Right cardiac atrium (tissue), 5 donors: ENCODE measurements around the gene SLC25A15. TPM values are rescaled to one million over a fixed set of nuclear protein-coding genes. Genes with fewer than 3 reads are reported as not detected.
A peak's percentile ranks its signal among the peaks of the same experiment; 100 is the strongest.

Experiments
- ATAC-seq, 2 donors: fragments of 200-7000 bp; cut with Tn5 transposase; one replicate each; pipeline versions ENCODE4 v1.8.0 to v1.9.1; 2020; ENCODE audit warnings: moderate library complexity in 2 of 2, mild to moderate bottlenecking in 1 of 2
- DNase-seq, 3 donors: peaks; one replicate each; pipeline ENCODE4 v3.0.0-alpha.2; 2020
- H3K27ac ChIP-seq: one replicate; pipeline ENCODE4 v1.5.1; 2013; ENCODE audit warnings: mild to moderate bottlenecking, low read length, control low read depth, moderate library complexity
- H3K27me3 ChIP-seq: one replicate; pipeline ENCODE4 v1.6.1; 2013; ENCODE audit not compliant: control insufficient read depth, insufficient read depth
- H3K4me1 ChIP-seq: one replicate; pipeline ENCODE4 v1.6.1; 2013; ENCODE audit warnings: low read length; ENCODE audit not compliant: control insufficient read depth, insufficient read depth
- H3K4me3 ChIP-seq: one replicate; pipeline ENCODE4 v1.5.1; 2013; ENCODE audit warnings: low read length, control low read depth
- H3K9me3 ChIP-seq: one replicate; pipeline ENCODE4 v1.6.1; 2013; ENCODE audit warnings: low read length; ENCODE audit not compliant: control insufficient read depth
- WGBS: extraction: QIAGEN DNeasy Blood & Tissue Kit; methylation state at CpG from one replicate; pipeline ENCODE4 v1.1.7; 2013; 5-methylcytosine and 5-hydroxymethylcytosine counted together
- intact Hi-C, 4 donors: fragments of 100-400 bp; cut with DNase I; formaldehyde crosslinking; loops; one replicate each; pipeline versions ENCODE4 v1.11.0 to v1.14.0; 2022 to 2023
- polyA plus RNA-seq: library from polyadenylated mRNA; stranded (reverse); fragments of 200-250 nt; gene quantifications from one replicate; pipeline ENCODE4 v1.2.3, GENCODE V29; 2013
- total RNA-seq, 4 donors: library from RNA; stranded (reverse); fragmentation: NEBNext Ultra II Directional; extraction: Animal tissue kit (Norgen Biotek cat#: 25700); gene quantifications; one replicate each; pipeline ENCODE4 v1.2.1, GENCODE V29; 2021
- donor health status: healthy with polysubstance abuse.
- donor health status: DM: no; HTN: yes; CAD: no.
- donor health status: DM: no; HTN: no; CAD: no.
- donor health status: DM: no; HTN: yes; CAD: no; lungs with severe emphysema.
- donor health status: DM: yes; HTN: yes; CAD: no.

Gene SLC25A15
- total and polyA plus RNA-seq, 5 donors: 1.9 to 5.7 (median 4.3) TPM

DNA sequence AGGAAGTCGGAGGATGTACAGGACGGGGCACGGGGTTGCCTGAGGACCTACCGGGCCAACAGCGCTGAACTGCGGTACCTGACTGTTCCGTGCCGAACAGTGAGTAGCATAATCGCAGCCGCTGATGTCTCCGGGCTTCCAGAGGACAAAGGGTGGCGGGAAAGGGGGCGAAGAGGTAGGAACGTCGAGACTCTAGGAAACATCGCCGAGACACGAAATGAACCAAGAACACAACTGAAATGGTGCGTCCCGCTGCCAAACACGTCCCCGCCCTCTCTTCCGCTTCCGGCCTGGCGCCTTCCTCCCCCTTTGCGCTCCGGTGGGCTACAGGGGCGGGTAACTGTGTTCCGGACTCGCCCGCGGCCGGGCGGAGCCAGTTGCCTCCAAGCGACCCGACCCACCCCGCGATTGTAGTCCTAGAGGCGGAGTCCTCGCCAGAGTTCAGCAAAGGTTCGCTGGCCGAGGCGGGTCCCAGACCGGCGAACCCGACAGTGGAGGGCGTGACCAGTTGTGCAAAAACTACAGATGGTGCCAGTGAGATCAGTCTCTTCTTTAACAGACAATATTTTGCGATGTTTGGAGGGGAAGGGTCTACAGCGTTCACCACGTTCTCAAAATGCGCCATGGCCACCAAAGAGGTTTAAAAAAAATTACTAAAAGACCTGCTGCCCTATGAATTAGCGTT is 18.3 kb upstream of the SLC25A15 start, which contains the start of gene MRPS31:
MRPS31 (minus strand) TSS at position 257 of the 685 bp plus-strand sequence; CDS start at position 203, 54 bp downstream.
- no peaks in the 10 kb centered on the region for H3K9me3 ChIP-seq
- H3K4me1 ChIP-seq: no peaks in the 10 kb centered on the region
- intact Hi-C loops: no loop called here
- DNase-seq (peak; percentile 96 to 98 (median 98)), ATAC-seq (peak; percentile 99 to 100)
- H3K4me3 ChIP-seq: peak within 1 kb of the TSS; percentile 81
- under 1% methylated on average over 52 of the region's 52 CpGs for WGBS
- no peaks in the 10 kb centered on the region for H3K27me3 ChIP-seq
- peak within 1 kb of the TSS; percentile 80 for H3K27ac ChIP-seq

DNA sequence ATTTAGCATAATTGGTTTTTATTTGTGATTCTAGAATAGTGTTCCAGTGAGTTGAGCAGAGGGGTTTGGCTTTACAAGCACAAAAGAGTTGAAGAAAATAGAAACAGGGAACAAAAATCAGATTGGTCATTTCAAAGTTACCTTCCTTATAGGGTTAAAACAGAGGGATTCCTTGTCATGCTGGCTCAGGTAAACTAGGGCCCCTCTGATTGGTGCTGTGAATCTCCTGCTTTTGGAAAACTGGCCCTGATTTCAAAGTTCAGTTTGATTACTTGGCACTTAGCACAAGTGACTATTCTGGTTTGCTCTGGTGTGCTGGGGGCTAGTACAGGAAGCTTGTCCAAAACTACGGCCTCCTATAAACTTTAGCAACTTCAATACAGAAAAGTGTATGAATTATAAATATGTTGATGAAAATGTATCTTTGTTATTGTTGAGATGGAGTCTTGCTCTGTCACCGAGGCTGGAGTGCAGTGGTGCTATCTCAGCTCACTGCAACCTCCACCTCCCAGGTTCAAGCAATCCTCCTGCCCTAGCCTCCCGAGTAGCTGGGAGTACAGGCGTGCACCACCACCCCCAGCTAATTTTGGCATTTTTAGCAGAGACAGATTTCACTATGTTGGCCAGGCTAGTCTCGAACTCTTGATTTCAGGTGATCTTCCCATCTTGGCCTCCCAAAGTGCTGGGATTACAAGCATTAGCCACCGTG is 16.5 kb upstream of the SLC25A15 start:
- intact Hi-C loops: no loop called here
- no peaks in the 10 kb centered on the region for H3K4me1 ChIP-seq
- no peak for DNase-seq
- no peak overlapping the region for H3K4me3 ChIP-seq
- no peak for ATAC-seq
- H3K9me3 ChIP-seq: no peaks in the 10 kb centered on the region
- no peak overlapping the region for H3K27ac ChIP-seq
- H3K27me3 ChIP-seq: no peaks in the 10 kb centered on the region
- WGBS: 93% methylated on average over 6 of the region's 6 CpGs

DNA sequence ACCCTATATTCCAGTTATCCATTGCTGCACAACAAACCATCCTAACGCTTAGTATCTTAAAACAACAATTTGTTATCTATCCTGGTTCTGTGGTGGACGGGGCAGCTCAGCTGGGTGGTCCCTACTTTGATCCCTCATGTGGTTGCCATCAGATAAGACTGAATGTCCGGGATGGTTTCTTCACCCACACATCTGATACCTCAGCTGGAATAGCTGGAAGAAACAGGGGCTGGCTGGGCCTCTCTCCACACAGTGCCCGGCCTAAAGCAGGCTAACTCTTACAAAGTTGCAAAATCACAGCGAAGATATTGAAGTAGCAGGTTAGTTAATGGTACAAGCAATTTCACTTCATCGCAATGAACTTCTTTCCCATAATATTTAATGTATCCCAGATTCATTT is 14.7 kb upstream of the SLC25A15 start:
- no peak for DNase-seq
- WGBS: 60% methylated on average over 6 of the region's 6 CpGs

DNA sequence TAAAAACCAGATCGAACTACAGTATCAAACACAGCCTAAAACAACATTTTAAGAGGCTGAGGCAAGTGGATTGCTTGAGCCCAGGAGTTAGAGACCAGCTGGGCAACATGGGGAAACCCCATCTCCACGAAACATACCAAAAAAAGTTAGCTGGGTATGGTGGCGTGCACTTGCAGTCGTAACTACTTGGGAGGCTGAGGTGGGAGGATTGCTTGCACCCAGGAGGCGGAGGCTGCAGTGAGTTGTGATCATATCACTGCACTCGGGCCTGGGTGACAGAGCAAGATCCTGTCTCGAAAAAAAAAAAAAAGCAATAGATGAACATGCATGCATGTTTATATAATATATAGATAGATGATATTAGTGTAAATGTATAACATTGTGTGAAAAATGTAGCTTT is 13.2 kb upstream of the SLC25A15 start:
- Histone ChIP-seq H3K9me3 (no peaks in the 10 kb centered on the region), H3K4me1 (no peaks in the 10 kb centered on the region), H3K4me3 (no peak overlapping the region), H3K27me3 (no peaks in the 10 kb centered on the region), H3K27ac (no peak overlapping the region)
- 80% methylated on average over 7 of the region's 7 CpGs for WGBS
- intact Hi-C loops: loop anchor here in 1 of 4 donors (5.0 kb wide), 1 partner anchor 1094 kb away; no protein-coding TSS in a partner anchor
- ATAC-seq (no peak), DNase-seq (no peak)

More for the DNA sequence above, 14.7 kb upstream of the SLC25A15 start:
- no peaks in the 10 kb centered on the region for H3K27me3 ChIP-seq
- H3K9me3 ChIP-seq: no peaks in the 10 kb centered on the region
- H3K4me1 ChIP-seq: no peaks in the 10 kb centered on the region
- no peak overlapping the region for H3K27ac ChIP-seq
- intact Hi-C loops: loop anchor here in 1 of 4 donors (5.0 kb wide), 1 partner anchor 1092 kb away; no protein-coding TSS in a partner anchor
- no peak for ATAC-seq
- no peak overlapping the region for H3K4me3 ChIP-seq

DNA sequence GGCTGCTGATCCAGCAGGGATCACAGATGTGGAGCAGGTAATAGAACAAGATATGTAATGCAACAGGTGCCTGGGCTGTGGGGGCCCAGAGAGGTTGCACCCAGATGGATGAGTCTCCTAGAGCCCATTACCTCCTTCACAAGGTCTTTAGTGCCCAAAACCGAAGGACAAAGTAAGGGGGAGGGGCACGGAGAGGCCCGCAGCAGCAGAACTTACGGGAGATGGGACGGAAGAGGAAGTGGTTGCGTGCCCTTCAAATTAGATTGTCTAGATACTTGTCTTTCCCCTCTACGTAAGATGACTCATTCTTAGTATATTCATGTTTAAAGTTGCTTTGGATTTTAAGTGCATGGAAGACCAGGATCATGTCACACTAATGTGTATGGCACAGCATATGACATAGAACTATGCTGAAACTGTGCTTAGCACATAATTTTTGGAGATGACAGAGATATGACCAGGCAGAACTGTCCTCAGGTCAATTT is 12.7 kb upstream of the SLC25A15 start:
- ATAC-seq (peak; percentile 4 to 34), DNase-seq (no peak)
- Histone ChIP-seq H3K27ac (no peak overlapping the region), H3K9me3 (no peaks in the 10 kb centered on the region), H3K4me3 (no peak overlapping the region), H3K4me1 (no peaks in the 10 kb centered on the region), H3K27me3 (no peaks in the 10 kb centered on the region)
- intact Hi-C loops: loop anchor here in 1 of 4 donors (5.0 kb wide), 1 partner anchor 1094 kb away; no protein-coding TSS in a partner anchor
- 43% methylated on average over 7 of the region's 7 CpGs for WGBS

DNA sequence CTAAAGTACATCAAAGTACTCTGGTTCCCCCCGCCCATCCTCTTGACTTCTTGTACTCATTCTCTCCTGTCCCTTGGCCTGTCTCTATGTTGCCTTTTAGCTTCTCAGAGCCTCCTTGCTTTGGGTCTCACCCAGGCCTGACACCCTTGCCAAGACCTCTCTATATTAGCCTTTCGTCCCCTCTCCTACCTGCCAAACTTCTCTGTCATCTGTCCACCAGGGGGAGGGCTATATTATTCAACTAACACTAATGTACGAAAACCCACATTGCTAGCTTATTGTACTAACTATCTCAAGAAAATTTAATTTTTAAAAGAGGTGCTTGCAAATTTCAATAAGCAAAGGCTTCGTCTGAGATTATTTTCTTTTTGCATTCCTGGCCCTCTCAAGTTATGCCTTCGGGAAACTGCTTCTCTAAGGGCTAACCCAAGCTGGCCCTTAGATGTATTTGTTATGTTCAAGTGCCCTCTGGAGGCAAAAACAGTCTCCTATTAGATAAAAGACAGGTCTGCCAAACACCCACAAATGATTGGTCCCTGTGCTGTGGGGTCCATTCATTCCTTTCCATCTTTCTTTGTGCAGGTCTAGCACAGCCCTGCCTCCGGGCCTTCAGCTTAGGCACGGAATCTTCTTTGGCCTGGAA is 12.1 kb upstream of the SLC25A15 start:
- ATAC-seq (peak; percentile 83 to 84), DNase-seq (no peak)
- H3K9me3 ChIP-seq: no peaks in the 10 kb centered on the region
- intact Hi-C loops: loop anchor here in 1 of 4 donors (5.0 kb wide), 1 partner anchor 1095 kb away; no protein-coding TSS in a partner anchor
- H3K4me1 ChIP-seq: no peaks in the 10 kb centered on the region
- peak overlapping the region; percentile 41 for H3K4me3 ChIP-seq
- no peaks in the 10 kb centered on the region for H3K27me3 ChIP-seq
- 15% methylated on average over 7 of the region's 7 CpGs for WGBS
- H3K27ac ChIP-seq: no peak overlapping the region

DNA sequence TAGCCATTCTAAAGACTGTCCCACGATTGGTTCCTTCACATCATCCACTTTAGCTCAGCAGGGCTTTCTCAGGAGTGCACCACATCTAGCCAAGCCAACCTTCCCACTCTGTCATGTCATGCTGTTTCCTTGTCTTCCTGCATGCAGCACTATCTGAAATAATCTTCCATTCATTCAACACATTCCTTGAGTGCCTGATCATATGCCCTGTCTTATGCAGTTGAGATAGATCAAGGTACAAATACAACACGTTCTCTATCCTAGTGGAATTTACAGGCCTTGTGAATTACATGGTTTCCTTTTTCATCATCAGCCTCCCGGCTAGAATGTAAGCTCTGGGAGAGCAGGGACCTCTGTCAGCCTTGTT is 11.6 kb upstream of the SLC25A15 start:
- intact Hi-C loops: loop anchor here in 1 of 4 donors (5.0 kb wide), 1 partner anchor 1095 kb away; no protein-coding TSS in a partner anchor
- DNase-seq: no peak
- WGBS: 37% methylated on average over 3 of the region's 3 CpGs
- Histone ChIP-seq H3K27ac (no peak overlapping the region), H3K4me1 (no peaks in the 10 kb centered on the region), H3K27me3 (no peaks in the 10 kb centered on the region), H3K9me3 (no peaks in the 10 kb centered on the region), H3K4me3 (no peak overlapping the region)
- ATAC-seq: no peak

DNA sequence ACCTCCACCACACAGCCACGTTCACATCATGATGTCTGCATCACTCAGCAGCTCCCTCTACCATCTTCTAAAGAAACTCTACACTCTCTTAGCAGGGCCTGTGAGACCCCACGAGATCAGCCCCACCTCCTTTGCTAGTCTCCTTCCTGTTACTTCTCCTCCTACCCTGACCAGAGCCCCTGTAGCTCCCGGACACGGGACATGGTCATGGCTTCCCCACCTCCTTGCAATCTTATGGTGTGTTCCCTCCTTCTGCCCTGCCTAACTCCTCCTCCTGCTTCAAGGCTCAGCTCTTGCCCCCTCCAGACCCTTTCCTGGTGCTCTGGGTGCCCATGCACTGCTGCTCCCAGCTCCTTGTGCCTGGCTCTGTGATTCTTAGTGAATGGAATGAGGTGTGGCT is 10.4 kb upstream of the SLC25A15 start:
- H3K27me3 ChIP-seq: no peaks in the 10 kb centered on the region
- intact Hi-C loops: loop anchor here in 1 of 4 donors (5.0 kb wide), 1 partner anchor 1097 kb away; no protein-coding TSS in a partner anchor
- no peak for ATAC-seq
- no peak overlapping the region for H3K4me3 ChIP-seq
- H3K9me3 ChIP-seq: no peaks in the 10 kb centered on the region
- no peak overlapping the region for H3K27ac ChIP-seq
- no peak for DNase-seq
- 33% methylated on average over 4 of the region's 4 CpGs for WGBS
- H3K4me1 ChIP-seq: no peaks in the 10 kb centered on the region

DNA sequence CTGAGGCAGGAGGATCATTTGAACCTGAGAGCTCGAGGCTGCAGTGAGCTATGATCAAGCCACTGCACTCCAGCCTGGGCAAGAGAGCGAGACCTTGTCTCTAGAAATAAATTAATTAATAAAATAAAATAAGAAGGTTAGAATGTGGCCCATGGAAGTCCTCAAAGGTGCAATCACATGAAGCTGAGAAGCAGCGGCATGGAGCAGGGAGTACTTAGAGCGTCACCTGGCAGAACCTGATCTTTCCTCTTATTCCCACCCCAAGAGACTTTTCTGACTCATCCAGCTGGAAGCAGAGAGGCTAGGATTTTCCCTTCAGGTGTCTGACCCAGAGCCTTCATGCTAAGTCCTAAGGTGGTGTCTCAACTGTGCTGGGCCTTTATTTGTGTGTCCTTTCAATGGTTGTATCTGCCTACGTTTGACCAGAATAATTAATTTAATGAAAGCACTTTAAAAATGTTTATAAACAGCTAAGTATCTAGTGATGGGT is 9.6 kb upstream of the SLC25A15 start:
- Histone ChIP-seq H3K9me3 (no peaks in the 10 kb centered on the region), H3K27me3 (no peaks in the 10 kb centered on the region), H3K27ac (no peak overlapping the region), H3K4me1 (no peaks in the 10 kb centered on the region), H3K4me3 (no peak overlapping the region)
- DNase-seq: no peak
- WGBS: 95% methylated on average over 5 of the region's 5 CpGs
- intact Hi-C loops: loop anchor here in 1 of 4 donors (5.0 kb wide), 1 partner anchor 1098 kb away; no protein-coding TSS in a partner anchor
- no peak for ATAC-seq

DNA sequence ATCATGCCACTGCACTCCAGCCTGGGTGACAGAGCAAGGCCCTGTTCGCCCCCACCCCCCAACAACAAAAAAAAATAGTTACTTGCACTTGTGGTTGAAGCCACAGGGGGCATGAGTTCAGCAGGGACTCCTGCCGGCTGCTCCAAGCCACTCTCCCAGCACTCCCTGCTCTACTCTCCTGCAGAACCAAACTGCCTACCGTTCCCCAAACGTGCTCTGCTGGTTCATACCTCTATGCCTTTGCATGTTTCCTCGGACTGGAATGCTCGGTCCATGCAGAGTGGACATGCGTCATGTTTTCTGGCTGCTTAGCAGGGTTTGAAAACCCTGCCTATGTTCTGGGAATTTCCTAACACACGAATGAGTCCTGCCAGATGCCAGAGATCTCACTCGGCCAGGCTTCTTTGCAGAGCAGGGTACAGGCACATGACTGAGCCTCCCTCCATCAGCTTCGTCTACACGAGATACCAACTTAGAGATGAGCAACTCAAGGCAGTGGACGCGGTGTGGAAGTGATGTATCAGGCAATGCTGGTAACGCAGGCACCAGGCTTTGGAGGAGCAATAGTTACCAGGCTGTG is 8.5 kb upstream of the SLC25A15 start:
- no peak for DNase-seq
- no peaks in the 10 kb centered on the region for H3K27me3 ChIP-seq
- intact Hi-C loops: no loop called here
- H3K4me3 ChIP-seq: no peak overlapping the region
- WGBS: 63% methylated on average over 14 of the region's 14 CpGs
- H3K27ac ChIP-seq: no peak overlapping the region
- H3K4me1 ChIP-seq: no peaks in the 10 kb centered on the region
- no peak for ATAC-seq
- no peaks in the 10 kb centered on the region for H3K9me3 ChIP-seq
